HG03064 (cell line): Measurements from ENCODE around the gene PCBP3.

Source experiments
- ATAC-seq: cut with Tn5 transposase; IDR thresholded peaks from one replicate; pipeline ENCODE4 v1.9.1; 2021; ENCODE audit warnings: low read depth; ENCODE audit not compliant: unreplicated experiment

PCBP3 gene

DNA sequence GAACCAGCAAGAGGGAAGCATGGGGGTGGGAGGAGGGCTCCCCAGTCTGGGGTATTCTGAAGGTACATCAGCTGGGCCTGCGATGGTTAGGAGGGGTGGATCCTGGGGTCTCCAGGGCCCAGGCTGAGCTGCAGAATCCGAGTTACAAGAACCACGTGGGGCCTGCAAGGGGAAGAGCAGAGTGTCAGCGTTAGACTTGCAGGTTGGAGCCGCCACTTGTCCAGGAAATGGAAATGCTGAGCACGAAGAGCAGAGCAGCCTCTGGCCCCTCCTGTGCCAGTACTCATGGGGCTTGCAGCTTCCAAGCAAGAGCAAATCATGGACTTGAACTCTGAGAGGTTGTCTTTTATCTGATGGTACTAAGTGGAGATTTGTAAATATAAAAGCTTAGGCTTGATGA, 290.6 kb downstream of the PCBP3 start:
- no peak for ATAC-seq

- no peak for ATAC-seq
Observed at GRCh38 chr21:45934554-45934953, 291.0 kb downstream of the PCBP3 start.

DNA sequence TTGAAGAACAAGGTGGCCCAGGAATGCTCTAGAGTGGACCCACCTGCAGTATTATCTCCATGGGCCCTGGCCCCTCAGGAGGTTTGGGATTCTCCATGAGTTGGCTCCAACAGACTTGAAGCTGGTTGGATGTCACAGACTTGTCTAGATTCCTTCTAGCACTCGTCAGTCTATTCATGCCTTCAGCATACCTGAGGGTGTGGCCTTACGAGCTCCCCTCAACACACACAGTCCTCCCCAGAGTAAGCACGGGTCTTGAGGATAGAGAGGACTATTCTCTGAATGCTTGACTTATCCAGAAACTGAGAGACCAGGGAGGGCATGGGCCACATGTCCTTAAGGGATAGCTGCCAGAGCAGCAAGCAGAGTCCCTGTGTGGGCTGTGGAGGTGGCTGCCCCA, 292.1 kb downstream of the PCBP3 start:
- ATAC-seq: no peak

- ATAC-seq: no peak
Observed at GRCh38 chr21:45937721-45938452, 294.4 kb downstream of the PCBP3 start.

- ATAC-seq: no peak
Observed at GRCh38 chr21:45938453-45938755, 294.9 kb downstream of the PCBP3 start.

DNA sequence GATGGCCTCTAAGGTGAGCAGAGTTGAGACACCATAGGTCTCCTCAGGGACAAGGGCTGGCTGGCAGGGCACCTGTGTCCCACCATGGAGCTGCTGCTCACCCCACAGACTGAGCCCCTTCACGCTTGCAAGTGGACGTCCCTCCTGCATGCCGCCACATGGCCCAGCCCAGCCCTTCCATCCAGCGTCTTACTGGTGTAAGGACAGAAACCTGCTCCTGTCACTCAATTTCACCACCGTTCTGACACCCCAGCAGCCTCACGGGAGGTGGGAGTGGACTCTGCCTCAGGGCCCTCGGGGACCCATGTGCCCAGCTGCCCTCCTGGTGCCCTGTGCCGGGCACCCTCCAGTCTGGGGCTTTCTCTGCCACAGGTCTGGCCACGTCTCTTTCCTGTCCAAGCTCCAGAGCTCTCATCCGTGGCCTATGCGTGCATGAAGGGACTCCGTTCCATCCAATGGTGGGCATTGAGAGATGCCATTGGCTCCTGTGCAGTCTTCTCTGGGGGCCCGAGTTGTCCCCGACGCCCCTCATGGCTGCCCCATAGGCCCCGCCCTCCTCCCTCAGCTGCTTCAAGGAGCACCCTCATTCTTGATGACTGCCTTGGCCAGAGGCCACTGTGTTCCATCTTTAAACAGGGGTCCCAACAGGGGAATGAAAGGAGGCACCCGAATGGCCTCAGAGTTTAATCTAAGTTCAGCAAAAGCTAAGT, 295.4 kb downstream of the PCBP3 start:
- ATAC-seq: no peak

DNA sequence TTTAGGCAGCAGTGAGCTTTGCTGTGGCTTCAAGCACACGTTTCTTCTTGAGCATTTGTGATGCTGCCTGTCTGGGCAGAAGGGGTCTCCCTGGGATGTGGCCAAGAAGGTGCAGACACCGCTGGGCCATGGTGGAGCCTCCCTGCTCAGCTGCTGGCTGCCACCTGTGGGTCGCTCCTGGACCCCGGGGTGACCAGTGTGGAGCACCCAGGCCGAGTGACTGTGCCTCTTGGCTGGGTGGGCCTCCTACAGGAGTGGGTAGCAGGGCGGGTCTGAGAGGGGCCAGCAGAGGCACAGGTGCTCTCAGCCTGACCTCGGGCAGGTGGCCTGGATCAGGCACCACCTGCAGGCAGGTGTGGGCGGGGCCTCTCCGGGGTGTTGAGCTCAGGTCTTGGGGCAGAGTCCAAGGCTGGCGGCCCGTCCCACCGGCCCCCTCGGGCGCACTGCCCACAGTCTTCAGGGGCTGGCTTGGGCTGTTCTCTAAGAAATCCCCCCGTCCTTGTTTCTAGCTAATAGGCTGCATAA, 296.1 kb downstream of the PCBP3 start:
- ATAC-seq: no peak

DNA sequence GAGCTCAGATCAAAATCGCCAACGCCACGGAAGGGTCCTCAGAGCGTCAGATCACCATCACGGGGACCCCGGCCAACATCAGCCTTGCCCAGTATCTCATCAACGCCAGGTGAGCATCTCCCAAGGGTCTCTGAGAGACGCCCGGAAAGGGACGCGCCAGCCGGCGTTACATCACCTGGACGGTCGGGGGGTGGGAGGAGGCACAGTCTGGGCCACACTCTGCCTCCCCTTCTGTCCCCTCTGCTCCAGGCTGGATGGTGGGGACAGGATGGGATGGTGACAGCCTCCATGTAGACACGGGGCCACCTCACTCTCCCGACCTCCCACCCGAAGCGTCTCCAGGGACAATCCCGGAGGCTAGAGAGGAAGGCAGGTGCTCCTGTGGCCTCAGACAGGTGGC, 296.6 kb downstream of the PCBP3 start:
- ATAC-seq: no peak

DNA sequence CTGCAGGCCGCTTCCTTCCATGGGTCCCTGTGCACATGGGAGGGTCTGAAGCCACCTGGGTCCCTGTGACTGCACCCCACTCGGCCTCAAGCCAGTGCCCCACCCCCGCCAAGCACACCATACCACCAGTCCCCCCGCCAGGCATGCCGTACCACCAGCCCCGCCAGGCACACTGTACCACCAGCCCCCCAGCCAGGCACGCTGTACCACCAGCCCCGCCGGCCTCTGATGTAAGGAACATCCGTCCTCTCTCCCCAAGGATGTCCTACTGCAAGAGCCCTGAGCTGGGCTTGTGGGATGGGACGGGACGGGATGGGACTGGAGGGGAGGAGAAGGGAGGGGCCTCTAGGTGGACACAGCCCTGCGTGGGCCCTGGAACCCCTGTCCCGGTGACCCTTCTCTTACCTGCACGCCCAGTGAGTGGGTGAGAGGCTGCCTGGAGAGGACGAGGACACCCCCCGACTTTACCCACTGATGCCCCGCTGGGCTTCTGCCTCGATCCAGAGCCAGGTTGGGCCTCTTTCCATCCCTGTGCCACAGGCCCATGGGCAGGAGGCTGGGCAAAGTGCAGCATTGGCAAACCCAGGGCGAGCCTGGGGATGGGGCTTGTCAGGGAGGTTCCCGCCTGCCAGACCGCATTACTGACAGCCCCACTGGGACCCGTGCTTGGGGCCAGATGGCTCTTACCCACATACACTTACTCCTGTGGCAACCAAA, 297.3 kb downstream of the PCBP3 start:
- ATAC-seq: no peak

DNA sequence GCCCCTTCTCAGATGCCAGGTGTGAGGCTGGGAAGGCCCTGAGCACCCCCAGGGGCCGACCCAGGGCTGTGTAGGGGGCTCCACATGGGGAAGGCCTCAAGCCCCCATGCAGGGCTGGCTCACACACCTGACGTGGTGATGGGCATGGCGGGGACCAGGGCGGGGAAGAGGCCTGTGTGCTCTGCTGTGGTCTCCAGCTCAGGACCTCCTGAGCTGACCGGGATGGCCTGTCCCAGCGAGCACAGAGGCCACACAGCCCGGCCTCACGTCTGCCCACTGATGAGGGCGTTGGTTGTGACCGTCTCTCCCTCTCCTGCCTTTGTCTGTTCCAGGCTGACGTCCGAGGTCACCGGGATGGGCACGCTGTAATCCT, 297.8 kb downstream of the PCBP3 start:
- no peak for ATAC-seq

- ATAC-seq: no peak
Observed at GRCh38 chr21:45941717-45942546, 298.4 kb downstream of the PCBP3 start.

- ATAC-seq: no peak
Observed at GRCh38 chr21:45942755-45943629, 299.5 kb downstream of the PCBP3 start.

DNA sequence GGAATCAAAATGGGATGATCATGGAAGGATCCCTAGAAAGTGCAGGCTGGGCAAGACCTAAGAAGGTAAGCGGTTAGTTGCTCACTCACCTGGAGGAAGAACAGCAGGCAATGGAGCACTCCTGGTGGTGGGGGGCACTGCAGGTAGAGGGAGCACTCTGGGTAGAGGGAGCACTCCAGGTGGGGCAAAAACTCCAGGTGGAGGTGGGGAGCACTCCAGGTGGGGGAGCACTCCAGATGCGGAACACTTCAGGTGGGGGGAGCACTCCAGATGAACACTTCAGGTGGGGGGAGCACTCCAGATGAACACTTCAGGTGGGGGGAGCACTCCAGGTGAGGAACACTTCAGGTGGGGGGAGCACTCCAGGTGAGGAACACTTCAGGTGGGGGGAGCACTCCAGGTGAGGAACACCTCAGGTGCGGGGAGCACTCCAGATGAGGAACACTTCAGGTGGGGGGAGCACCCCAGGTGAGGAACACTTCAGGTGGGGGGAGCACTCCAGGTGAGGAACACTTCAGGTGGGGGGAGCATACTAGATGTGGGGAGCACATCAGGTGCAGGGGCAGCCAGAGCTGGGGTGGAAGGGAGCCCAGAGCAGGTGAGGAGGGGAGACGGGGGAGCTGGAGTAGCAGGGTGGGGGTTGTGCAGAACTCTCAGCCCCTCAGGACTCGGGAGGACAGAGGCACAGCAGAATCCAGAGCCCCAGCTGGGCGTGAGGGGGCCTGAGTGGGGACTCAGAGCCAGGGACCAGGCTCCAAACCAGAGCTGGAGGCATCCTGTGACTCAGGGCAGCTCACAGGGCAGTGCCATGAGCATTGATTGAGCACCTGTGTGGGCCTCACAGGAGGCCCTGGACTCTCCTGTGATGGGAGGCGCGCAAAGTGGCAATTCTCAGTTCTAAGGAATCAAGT, 300.4 kb downstream of the PCBP3 start:
- no peak for ATAC-seq

DNA sequence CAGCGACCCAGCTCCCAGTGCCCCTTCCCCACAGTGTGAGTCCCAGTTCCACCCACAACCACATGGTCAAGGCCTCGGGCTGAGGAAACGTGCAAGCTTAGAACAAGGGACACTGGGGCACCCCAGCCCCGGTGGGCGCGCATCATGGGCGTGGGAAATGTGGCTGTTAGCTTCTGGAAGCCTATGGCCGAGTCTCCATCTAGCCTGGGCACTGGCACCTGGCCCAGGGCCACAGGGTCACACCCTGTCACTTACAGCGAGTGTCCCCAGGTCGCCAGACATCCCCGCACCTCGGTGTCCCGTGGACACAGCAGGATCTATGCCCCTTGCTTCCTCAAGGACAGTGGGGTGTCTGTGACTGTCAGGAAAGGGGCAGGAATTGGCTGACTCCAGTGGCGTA, 301.1 kb downstream of the PCBP3 start:
- ATAC-seq: no peak

- ATAC-seq: no peak
Observed at GRCh38 chr21:45945066-45945867, 301.7 kb downstream of the PCBP3 start.

- ATAC-seq: no peak
Observed at GRCh38 chr21:45945868-45946210, 302.3 kb downstream of the PCBP3 start.

DNA sequence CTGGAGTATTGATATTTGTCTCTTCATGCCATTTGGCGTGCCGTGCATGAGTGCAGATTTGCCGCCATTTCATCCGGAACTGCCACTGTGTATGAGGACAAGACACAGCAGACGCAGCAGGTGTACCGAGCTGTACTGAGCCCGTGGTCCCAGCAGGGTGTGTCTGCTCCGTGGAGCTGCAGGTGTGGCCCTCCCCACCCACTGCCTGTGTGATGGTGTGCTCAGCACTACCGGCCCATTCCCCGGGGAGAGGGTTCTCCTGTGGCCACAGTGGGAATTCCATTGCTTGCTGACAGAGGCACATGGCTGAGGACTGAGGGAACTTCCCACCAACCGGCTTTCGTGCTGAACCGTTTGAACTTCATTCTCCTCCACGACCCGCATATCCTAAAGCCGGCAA, 303.8 kb downstream of the PCBP3 start:
- no peak for ATAC-seq

DNA sequence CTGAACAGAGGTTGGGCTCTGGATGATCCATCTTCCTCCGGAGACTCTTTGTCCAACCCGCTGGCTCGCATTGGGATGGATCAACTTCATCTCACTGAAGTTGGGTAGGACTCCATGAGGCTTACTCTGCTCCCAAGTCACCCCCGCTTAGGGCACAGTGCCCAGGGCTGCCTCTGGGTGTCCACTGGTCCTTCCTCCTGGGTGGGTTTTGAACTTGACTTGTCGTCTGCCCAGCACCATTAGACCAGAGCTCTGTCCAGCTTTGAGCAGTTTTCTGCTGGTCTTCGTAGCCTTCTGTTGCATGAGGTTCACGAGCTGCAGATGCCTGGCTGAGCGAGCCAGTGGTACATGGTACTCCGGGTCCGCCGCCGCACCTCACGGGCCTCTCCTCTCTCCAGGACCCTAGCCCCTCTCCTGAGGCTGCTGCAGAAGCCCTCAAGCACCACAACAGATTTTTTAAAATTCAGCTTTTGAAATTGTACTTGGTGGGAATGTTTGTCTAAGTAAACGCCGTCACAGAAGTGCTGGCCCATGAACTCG, 304.3 kb downstream of the PCBP3 start:
- no peak for ATAC-seq
